T-helper 1 cell treated with Interleukin-12 subunit alpha and Interleukin-12 subunit beta and Interleukin-4 antibody, amounts not matched to agents 30 ng/mL and 1 ng/mL, for 36 hours (primary cell): ENCODE results near the gene BHLHE23. TPM values are rescaled to one million over a fixed set of nuclear protein-coding genes. Genes with fewer than 3 reads are reported as not detected.

ENCODE experiments used
- intact Hi-C: fragments of 100-400 bp; cut with micrococcal nuclease; formaldehyde crosslinking; loops from one replicate; pipeline ENCODE4 v1.15.1; 2024
- total RNA-seq: library from RNA; stranded (reverse); gene quantifications from 2 replicates; pipeline ENCODE4 v1.2.3, GENCODE V29; 2022

Gene BHLHE23
- total RNA-seq, 1 donor from 2014 or later: not detected

DNA sequence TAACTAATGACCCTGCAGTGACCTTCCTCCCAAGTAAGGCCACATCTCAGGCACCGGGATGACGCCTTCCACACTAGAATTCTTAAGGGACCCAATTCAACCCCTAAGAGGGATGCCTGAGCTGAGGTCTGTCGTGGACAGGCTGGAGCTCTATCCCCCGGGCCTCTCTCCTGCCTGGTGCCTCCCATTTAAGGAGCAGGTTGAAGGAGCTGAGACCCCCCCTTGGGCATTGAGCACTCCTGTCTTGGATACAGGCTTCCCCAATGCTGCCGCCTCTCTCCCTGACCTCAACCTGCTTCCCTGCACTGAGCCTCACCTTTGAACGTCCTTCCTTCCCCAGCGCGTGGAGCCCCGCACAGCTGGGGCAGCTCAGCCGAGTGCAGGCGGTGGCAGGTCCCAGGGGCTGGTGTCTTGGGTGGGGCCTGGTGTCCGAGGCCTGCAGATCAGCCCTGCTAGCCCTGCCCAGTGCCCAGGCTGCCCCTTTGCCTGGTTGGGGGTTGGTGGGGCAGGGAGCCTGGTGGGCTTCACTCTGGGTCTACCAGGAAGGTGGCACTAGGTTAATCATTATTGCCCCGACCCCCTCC, 19.9 kb upstream of the BHLHE23 start:
- intact Hi-C loops: no loop called here

DNA sequence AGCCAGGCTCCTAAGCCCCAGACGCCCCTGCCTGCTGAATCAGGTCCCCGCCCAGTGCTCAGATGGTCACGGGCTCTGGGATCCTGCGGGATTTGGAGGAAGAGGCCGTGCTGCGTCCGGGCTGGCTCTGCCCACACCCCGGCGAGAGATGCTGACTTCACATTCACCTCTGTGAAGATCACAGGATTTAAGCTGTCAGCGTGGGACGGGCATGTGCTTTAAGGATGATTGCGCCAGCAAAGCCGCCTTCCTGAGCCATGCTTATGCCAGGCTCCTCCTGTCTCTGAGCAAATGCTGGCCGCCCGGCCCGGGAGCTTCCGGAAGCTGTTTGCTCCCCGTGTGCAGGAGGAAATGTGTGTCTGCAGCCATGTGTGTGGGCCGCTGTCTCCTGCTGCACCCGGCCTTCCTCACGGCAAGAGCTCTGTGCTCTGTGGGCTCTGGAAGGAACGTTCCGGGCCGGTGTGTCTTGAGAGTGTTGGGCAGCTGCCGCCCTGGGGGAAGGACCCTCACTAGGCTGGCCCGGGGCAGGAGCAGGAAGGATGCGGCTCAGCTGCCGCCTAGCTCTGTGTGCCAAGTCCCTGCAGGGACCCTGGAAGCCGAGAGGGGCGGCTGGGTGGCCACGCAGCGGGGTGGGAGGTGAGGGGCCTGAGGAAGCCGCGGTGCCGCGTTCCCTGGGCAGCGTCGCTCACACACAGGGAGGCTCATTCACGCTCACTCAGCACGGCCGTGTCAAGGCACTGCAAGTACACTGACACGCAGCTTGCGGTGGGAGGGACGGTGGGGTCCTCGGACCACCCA, 19.0 kb upstream of the BHLHE23 start:
- intact Hi-C loops: no loop called here

DNA sequence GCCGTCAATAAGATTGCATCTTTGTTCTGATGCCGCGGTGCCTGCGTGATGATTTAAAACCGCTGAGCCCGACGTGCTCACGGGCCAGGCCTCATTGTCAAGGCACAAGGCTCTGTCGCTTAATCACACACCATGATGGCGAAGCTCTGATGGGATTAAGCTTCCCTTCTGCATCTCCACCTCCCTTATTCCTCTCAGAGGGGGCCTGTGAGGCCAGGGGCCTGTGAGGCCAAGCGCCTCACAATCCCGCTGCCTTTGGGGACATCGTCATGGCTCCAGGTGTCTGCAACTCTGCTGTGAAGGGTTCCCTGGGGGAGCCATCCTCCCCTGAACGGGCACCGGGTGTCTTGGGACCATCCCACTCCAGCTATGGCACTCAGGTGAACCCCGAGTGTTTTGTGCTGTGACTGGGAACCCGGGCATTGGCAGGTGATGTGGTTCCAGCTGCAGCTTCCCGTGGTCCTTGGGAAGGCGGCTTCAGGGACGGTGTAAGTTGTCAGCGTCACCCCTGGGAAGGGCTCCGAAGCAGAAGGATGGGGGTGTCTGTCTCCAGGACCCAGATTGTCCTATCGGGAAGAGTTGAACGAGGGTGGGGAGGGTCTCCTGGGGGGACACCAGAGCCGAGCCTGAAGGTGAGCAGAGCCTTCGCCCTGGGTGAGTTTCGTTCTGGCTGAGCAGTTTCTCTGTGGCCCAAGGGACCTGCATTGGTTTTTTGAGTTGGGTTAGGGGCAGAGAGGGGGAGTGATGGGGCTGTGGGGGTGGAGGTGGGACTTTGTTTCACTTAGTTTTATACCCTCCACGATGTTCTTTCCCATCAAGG, 18.0 kb upstream of the BHLHE23 start:
- intact Hi-C loops: no loop called here

DNA sequence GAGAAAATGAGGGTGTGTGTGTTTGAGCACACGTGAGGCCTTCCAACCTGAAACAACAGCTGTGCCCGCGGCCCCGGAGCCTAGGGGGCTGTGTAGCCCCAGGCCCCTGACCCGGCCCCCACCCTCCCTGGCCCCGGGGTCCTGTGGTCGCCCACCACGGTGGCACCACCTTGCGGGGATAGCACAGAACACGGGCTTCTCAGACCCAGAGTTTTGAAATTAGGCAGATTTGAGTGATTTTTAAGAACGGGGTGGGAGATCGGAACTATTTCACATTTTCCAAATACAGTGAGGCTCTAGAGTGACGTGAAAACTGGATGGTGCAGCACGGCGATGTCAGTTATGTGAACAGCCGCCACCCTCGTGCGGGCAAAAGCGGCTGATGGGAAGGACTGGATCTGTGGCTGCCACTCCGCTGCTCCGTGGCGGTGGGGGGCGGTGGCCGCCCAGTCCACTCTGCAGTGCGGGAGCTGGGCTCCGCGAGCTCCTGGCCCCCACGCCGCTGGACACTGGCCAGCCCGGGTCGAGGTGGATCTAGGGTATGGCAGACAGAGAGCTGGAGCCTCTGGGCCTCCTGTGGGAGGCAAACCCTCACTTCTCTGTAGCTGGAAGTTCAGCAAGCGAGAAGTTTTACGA, 17.3 kb upstream of the BHLHE23 start:
- intact Hi-C loops: no loop called here

DNA sequence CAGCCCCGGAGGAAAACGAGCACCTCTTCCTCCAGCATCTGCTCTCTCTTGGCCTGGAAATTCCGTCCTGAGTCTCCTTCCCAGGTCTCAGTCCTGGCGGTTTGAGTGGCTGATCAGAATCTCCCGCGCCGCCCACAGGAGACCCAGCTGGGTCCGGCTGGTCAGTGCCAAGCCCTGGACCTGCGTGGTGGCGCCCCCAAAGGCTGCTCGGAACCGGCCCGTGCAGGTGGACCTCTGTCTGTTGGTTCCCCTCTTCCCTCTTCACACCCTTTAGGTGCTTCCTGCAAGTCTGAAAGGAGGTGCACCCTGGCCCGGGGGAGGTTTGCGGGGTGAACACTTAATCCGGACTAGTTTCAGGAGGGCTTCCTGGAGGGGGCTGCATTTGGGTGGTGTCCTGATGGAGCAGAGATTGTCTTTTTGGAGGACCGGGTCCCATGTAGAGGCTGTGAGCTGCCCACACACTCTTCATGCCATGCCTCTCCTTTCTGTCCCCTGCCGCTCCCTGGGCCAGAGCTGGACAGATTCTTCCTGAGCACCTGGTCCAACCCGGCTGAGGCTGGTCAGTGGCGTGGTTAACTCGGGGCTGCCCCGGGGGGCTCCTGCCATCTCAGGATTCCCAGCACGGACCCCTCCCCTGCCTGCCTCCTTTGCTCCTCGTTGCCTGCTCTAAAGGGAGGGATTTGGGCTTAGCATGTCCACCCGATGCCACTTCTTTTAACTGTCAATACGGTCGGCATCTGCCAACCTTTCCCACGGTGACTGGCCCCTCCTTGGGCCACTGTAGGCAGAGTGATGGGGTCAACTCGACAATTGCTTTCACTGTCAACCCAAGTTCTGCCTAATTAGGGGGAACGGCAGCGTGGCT, 16.5 kb upstream of the BHLHE23 start:
- intact Hi-C loops: no loop called here

DNA sequence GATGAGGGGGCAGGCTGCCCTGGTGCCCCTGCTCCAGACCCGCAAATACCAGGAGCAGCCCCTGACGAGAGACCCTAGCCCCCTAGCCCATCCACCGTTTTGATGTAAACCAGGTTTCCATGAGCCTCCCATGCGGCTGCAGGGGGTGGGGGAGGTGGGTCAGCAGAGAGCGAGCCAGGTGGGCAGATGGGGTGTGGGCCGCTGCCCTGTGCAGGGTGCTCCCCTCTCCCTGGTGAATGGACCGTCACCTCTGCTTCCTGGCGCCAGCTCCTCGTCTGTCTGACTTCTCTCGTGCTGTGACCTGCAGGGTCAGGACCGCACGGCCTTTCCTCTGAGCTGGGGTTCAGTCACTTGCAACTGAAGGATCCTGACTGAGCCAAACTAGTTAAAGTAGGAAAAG, 15.7 kb upstream of the BHLHE23 start:
- intact Hi-C loops: no loop called here

DNA sequence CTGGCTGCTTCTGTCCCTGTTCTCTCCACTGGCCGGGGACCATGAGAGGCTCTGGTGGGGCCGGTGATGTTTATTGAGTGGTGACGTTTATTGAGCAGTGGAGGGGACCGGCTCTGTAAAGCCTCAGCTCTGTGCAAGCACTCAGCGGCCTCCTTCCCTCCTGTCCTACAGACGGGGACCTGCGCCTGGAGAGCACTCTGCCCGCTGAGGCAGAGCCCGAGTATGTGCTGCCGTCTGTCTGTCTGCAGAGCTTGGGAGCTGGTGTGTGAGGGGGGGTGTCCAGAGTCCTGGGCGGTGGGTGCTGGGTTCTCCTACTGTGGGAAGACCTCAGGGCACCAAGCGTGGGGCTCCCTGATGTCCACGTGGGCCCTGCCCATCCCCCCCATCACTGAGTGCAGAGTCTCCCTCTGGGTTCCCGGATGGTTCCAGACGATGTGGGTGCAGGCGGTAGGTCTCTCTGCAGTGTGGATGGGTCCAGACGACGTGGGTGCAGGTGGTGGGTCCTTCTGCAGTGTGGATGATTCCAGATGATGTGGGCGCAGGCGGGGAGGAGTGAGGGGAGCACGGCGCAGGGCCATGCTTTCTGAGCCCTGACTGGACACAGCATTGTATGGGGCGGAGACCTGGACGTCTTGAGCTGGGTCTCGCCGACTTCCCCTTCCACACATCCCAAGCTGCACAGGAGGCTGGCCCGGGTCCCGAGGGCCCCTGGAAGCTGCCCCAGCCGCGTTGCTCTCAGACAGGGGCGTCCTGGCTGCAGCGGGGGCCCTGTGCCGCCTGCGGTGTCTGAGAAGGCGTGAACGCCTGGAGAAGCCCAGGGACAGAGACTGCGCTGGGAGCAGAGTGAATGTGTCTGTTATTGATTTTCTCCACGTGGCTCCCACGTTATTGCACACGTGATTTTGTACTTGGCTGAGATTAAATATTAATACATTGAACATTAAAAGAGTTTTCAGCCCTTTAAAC, 14.9 kb upstream of the BHLHE23 start:
- intact Hi-C loops: no loop called here

DNA sequence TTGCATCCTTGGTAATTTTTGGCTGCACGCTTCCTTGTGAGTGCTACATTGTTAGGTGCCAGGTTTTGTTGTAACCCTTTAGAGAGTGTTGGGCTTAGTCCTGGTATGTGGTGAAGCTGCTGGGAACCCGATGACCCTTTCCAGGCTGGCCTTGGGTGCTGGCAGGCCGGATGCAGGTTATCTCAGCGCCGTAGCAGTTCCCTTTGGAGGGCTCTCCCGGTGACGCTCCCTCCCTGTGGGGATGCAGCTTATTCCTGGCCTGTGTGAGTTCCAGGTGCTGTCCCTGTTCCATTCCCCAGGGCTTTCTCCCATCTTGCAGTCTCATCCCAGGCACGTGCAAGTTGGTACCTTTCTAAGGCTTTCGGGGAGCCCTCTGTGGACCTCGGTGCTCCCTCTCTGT, 13.9 kb upstream of the BHLHE23 start:
- intact Hi-C loops: no loop called here

DNA sequence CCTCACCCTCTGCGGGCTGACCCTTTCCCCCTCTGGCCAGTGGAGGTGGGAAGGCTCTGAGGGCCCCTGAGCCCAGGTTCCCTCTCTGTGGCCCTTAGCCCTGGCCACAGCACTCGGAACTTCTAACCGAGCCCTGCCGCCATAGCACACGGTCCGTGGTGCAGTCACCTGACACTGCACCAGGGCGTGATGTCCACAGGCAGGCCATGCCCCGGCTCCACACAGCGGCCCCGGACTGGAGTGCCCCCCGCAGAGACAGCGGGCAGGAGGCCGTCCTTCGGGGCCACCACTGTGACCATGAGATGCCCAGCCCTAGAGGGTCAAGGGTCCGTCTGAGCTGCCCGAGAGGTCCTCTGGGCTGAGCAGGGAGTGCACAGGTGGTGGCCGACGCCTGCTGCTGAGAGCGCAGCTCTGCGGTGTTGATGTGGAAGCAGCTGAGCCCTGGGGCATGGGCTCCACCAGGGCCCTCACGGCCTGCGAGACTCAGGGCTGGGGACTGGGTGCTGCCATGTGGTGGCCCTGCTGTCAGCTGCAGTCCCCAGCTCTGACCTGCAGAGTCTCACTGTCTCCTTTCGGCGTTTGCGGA, 11.2 kb upstream of the BHLHE23 start:
- intact Hi-C loops: no loop called here

DNA sequence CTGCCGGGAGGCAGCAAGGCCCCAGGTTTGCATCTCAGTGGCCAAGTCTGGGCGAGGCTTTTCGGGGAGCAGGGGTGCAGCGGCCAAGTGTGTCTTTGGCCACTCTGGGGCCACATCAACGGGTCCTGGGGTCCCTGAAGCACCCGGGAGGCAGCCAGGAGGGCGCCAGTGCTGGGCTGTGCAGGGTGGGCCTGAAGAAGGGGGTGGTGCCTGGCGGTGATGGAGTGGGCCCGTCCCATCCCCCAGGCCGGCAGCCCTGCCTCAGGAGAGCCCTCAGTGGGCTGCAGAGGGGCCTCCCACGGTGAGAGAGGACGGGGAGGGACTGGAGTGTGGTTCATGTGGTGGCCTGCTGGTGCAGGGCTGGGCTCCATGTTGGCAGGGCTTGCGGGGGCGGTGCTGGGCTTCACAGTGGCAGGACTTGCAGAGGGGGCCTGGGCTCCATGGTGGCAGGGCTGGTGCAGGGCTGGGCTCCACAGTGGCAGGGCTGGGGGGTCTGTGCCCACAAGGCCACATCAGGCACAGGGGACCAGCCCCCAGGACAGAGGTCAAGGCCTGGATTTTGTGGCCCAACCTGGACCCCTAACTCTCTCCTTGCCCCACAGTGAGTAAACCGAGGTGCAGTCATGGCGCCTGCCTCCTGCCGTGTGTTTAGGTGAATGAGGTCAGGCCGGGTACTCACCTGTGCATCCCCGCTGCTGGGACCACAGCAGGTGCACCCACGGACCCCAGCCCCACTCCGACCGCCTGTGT, 10.5 kb upstream of the BHLHE23 start:
- intact Hi-C loops: no loop called here

DNA sequence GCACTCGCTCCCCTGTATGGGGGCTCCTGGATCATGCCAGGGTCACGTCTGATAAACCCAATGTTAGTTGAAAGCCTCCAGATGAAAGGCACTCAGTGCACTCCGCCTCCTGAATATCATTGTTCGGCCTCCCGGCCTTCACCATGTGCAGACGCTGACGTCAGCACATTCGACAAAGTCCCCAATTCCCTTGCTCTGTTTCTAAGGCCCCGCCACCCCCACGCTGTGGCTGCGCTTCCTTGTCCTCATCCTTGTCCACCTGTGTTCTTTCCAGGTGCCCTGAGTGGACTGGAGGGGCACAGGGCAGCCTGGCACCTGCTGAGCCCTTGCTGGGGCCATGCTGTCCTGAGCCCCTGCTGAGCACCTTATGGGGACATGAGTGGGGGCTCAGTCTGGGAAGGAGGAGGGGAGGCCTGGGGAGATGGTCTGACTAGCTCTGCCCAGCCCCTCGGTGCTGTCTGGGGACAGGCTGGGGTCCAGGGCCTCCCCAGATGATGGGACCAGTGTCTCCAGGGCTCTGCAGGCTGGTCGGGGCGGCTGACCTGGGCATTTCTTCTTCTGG, 9.8 kb upstream of the BHLHE23 start:
- intact Hi-C loops: no loop called here

DNA sequence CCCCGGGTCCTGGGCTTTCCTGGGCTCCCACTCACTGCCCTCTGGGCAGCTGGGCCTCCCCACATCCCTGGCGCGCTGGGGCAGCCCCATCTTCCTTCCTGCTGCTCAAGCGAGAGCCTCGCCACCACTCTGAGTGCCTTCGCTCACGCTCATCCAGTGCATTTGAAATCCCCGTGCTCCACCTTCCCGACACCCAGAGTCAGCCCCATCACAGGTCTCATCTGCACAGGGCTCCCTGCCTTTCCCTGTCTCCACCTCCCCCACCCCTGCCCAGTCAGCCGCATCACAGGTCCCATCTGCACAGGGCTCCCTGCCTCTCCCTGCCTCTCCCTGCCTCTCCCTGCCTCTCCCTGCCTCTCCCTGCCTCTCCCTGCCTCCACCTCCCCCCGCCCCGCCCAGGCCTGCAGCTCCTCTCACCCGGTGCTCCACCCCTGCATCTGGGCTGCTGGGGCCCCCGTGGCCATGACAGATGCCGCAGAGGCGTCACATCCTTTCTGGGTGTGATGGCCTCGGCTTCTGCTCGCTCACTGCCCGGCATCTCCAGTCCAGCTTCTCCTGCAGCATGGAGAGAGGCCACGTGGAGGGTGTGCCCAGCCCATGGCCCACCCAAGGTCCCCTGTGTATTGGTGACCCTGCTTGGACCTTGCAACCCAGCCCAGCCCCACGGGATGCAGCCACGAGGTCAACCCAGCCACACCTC, 9.0 kb upstream of the BHLHE23 start:
- intact Hi-C loops: no loop called here

DNA sequence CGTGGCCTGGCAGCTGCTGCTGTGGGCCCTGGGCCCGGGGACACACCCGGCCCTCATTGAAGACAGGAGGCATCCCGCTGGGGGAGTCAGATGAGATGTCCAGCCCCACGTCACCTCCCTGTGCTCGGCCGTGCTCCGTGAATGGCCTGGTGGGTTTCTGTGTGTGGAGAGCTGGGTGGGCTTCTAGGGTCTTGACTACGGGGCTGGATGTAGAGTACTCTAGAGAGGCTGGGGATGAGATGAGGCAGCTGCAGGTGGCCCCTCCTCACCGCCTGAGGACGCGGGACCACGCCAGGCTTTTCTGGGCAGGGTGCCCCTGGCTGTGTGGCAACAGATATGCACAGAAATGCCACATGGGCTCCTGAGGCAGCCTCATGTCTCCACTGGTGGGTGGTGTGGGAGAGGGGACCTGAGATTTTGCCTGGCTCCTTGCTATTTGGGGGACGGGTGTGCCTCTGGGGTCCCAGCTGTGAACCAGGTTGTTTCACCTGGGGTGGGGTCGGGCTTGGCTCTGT, 8.4 kb upstream of the BHLHE23 start:
- intact Hi-C loops: no loop called here

DNA sequence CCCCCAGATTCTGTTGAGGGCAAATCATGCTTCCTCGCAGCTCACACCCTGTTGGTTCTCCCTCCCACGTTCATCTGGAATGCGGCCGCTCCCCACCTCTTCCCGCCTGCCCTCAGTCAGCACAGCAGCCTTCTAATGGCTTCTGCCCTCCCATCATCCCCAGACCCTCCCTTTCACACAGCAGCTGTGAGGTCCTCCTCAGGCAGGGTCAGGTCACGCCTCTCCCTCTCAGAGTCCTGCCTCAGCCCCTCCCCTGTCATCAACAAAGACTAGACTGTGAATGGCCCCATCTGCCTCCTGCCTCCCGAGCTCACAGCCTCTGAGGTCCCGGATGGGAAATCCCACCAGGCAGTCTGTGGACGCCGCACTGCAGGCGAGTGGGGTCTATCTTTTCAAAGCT, 7.9 kb upstream of the BHLHE23 start:
- intact Hi-C loops: no loop called here

DNA sequence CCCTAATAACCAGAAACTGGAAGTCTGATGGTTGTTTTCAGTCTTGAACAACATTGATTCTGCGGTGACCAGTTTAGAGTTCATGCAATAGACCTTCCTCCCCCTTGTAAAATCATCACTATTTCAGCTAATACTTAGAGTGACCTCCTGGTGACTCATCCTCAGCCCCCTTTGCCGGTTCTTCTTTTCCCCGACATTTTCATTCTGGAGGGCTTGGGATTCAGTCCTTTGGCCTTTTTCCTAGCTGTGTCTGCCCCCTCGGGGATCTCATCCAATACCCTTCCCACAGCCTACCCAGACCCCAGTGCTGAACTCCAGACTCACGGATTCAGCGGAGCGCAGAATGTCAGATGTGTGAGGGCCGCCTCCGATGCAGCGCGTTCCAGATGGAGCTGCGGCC, 7.5 kb upstream of the BHLHE23 start:
- intact Hi-C loops: no loop called here

DNA sequence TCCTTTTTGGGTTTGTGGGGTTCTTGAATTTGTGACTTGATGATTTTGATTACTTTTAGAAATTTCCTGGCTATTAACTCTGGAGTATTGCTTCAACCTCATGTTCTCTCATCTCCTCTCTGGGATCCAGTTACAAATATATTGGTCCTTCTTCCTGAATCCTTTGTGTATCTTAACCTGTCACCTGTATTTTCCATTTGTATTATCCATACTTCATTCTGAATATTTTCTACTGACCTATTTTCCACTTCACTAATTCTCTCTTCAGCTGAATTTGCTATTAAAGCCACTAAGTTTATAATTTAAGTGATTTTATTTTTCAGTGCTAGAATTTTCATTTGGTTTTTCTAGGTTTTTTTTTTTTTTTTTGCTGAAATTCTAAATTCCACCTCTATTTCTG, 6.4 kb upstream of the BHLHE23 start:
- intact Hi-C loops: no loop called here

DNA sequence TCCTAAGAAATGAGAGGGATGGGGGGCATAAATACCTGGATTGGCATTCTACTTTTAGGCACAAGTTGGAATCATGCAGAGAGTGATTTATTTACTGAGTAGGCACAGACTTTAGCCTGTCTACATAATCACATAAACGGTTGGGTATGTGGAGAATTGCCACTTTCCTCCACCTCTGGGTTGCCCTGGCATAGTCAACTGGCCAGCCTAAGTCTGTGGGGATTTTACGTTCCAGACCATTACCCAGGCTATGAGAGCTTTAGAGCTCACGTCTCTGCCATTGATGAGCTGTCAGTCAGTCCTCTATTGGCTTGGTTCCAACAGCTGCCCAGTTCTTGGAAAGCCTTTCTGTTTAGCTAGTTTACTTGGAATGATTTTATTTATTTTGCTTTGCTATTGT, 5.0 kb upstream of the BHLHE23 start:
- intact Hi-C loops: no loop called here
